Measurements from ENCODE around the gene GTF2IRD2. TPM values are rescaled to one million over a fixed set of nuclear protein-coding genes. Genes with fewer than 3 reads are reported as not detected.

Gene GTF2IRD2
- 0.58 and 2.3 TPM in 2 replicates for total RNA-seq

GRCh38 chr7:74850833-74851721 is at the start of gene GTF2IRD2:
Gene GTF2IRD2, minus strand, starts transcription at chr7:74851605. Its CDS starts 15,227 bp downstream, at chr7:74836378.

GRCh38 chr7:74773760-74774750 is 77.3 kb downstream of the GTF2IRD2 start, which contains the start of gene NCF1:
Gene NCF1, plus strand, starts transcription at chr7:74774011. Its CDS starts 21 bp downstream, at chr7:74774032.

Other genes starting within 250 kb of the GTF2IRD2 start
- 71.4 and 79.9 TPM in 2 replicates for gene GTF2I, start 193.9 kb downstream of the GTF2IRD2 start, total RNA-seq
- gene NCF1, start 77.6 kb downstream of the GTF2IRD2 start, total RNA-seq = not detected in 2 replicates
- gene CASTOR2, start 113.1 kb upstream of the GTF2IRD2 start, total RNA-seq = 18.3 and 18.7 TPM in 2 replicates
- 75.0 and 78.0 TPM in 2 replicates for gene RCC1L, start 222.2 kb upstream of the GTF2IRD2 start, total RNA-seq
- gene GTF2IRD2B, start 241.0 kb upstream of the GTF2IRD2 start, total RNA-seq = 14.7 and 35.1 TPM in 2 replicates